ENCODE results near the gene RNF167. TPM values are rescaled to one million over a fixed set of nuclear protein-coding genes. Genes with fewer than 3 reads are reported as not detected.
A peak's percentile ranks its signal among the peaks of the same experiment; 100 is the strongest.

The RNF167 gene
- total RNA-seq, 3 donors from 2014 or later = 121 to 140 (median 129) TPM

- Mint-ChIP-seq H3K36me3 (ENCODE audit: insufficient read depth) (peaks cover 25% of the 10 kb centered on the region), H3K27me3 (ENCODE audit: low read depth) (no peaks in the 10 kb centered on the region), H3K9me3 (no peaks in the 10 kb centered on the region), H3K4me3 (no peak within 1 kb of the TSS), H3K4me1 (ENCODE audit: low read depth) (peaks cover 38% of the 10 kb centered on the region)
- peak; percentile 89 for DNase-seq
- ATAC-seq = peak; percentile 59 to 61
These were observed 27.7 kb downstream of the RNF167 start, which contains the start of gene SPAG7 for GRCh38 chr17:4967539-4968485. SPAG7 (minus strand) TSS chr17:4967817; CDS start chr17:4967804, 13 bp downstream.

- H3K4me3 Mint-ChIP-seq = no peak overlapping the region
- no peaks in the 10 kb centered on the region for H3K27me3 Mint-ChIP-seq (ENCODE audit: low read depth)
These were observed 28.5 kb downstream of the RNF167 start for GRCh38 chr17:4968486-4969046.

GRCh38 chr17:4969047-4969550 lies 29.0 kb downstream of the RNF167 start:
- ATAC-seq = peak; percentile 11 to 27
- peaks cover 38% of the 10 kb centered on the region for H3K4me1 Mint-ChIP-seq (ENCODE audit: low read depth)
- H3K27me3 Mint-ChIP-seq (ENCODE audit: low read depth) = no peaks in the 10 kb centered on the region
- H3K9me3 Mint-ChIP-seq = no peaks in the 10 kb centered on the region
- DNase-seq = peak; percentile 25
- H3K4me3 Mint-ChIP-seq = no peak overlapping the region
- H3K36me3 Mint-ChIP-seq (ENCODE audit: insufficient read depth) = peaks cover 33% of the 10 kb centered on the region

More at GRCh38 chr17:4968486-4969046, 28.5 kb downstream of the RNF167 start:
- H3K4me1 Mint-ChIP-seq (ENCODE audit: low read depth) = peaks cover 38% of the 10 kb centered on the region
- peaks cover 28% of the 10 kb centered on the region for H3K36me3 Mint-ChIP-seq (ENCODE audit: insufficient read depth)
- ATAC-seq = no peak
- no peak for DNase-seq
- no peaks in the 10 kb centered on the region for H3K9me3 Mint-ChIP-seq

- no peak overlapping the region for H3K4me3 Mint-ChIP-seq
- DNase-seq = no peak
These were observed 29.6 kb downstream of the RNF167 start for GRCh38 chr17:4969551-4970173.

GRCh38 chr17:4970273-4970672 lies 30.2 kb downstream of the RNF167 start:
- Mint-ChIP-seq H3K9me3 (no peaks in the 10 kb centered on the region), H3K27me3 (ENCODE audit: low read depth) (no peaks in the 10 kb centered on the region), H3K4me1 (ENCODE audit: low read depth) (peaks cover 36% of the 10 kb centered on the region), H3K36me3 (ENCODE audit: insufficient read depth) (peaks cover 42% of the 10 kb centered on the region), H3K4me3 (no peak overlapping the region)
- DNase-seq (no peak), ATAC-seq (no peak)

More at GRCh38 chr17:4969551-4970173, 29.6 kb downstream of the RNF167 start:
- ATAC-seq = no peak
- Mint-ChIP-seq H3K36me3 (ENCODE audit: insufficient read depth) (peaks cover 37% of the 10 kb centered on the region), H3K9me3 (no peaks in the 10 kb centered on the region), H3K27me3 (ENCODE audit: low read depth) (no peaks in the 10 kb centered on the region), H3K4me1 (ENCODE audit: low read depth) (peaks cover 38% of the 10 kb centered on the region)

- ATAC-seq (no peak), DNase-seq (no peak)
- Mint-ChIP-seq H3K4me3 (no peak overlapping the region), H3K36me3 (ENCODE audit: insufficient read depth) (peaks cover 39% of the 10 kb centered on the region), H3K27me3 (ENCODE audit: low read depth) (no peaks in the 10 kb centered on the region), H3K4me1 (ENCODE audit: low read depth) (peaks cover 28% of the 10 kb centered on the region), H3K9me3 (no peaks in the 10 kb centered on the region)
These were observed 31.8 kb downstream of the RNF167 start for GRCh38 chr17:4971826-4972225.

GRCh38 chr17:4972322-4972721 lies 32.3 kb downstream of the RNF167 start:
- no peaks in the 10 kb centered on the region for H3K27me3 Mint-ChIP-seq (ENCODE audit: low read depth)
- no peak for ATAC-seq
- H3K36me3 Mint-ChIP-seq (ENCODE audit: insufficient read depth) = peaks cover 39% of the 10 kb centered on the region
- peaks cover 28% of the 10 kb centered on the region for H3K4me1 Mint-ChIP-seq (ENCODE audit: low read depth)
- no peak overlapping the region for H3K4me3 Mint-ChIP-seq
- DNase-seq = no peak
- no peaks in the 10 kb centered on the region for H3K9me3 Mint-ChIP-seq

GRCh38 chr17:4972752-4973151 lies 32.7 kb downstream of the RNF167 start:
- ATAC-seq = no peak
- H3K9me3 Mint-ChIP-seq = no peaks in the 10 kb centered on the region
- no peaks in the 10 kb centered on the region for H3K27me3 Mint-ChIP-seq (ENCODE audit: low read depth)
- peaks cover 28% of the 10 kb centered on the region for H3K4me1 Mint-ChIP-seq (ENCODE audit: low read depth)
- H3K36me3 Mint-ChIP-seq (ENCODE audit: insufficient read depth) = peaks cover 40% of the 10 kb centered on the region
- no peak overlapping the region for H3K4me3 Mint-ChIP-seq
- DNase-seq = no peak

- DNase-seq (no peak), ATAC-seq (no peak)
- Mint-ChIP-seq H3K27me3 (ENCODE audit: low read depth) (no peaks in the 10 kb centered on the region), H3K4me3 (no peak overlapping the region), H3K36me3 (ENCODE audit: insufficient read depth) (peaks cover 44% of the 10 kb centered on the region), H3K4me1 (ENCODE audit: low read depth) (peaks cover 28% of the 10 kb centered on the region), H3K9me3 (no peaks in the 10 kb centered on the region)
These were observed 33.4 kb downstream of the RNF167 start for GRCh38 chr17:4973256-4974114.

- peaks cover 43% of the 10 kb centered on the region for H3K36me3 Mint-ChIP-seq (ENCODE audit: insufficient read depth)
These were observed 34.1 kb downstream of the RNF167 start for GRCh38 chr17:4974115-4974670.

GRCh38 chr17:4978726-4979125 lies 38.7 kb downstream of the RNF167 start:
- Mint-ChIP-seq H3K36me3 (ENCODE audit: insufficient read depth) (peaks cover 42% of the 10 kb centered on the region), H3K4me1 (ENCODE audit: low read depth) (peaks cover 16% of the 10 kb centered on the region), H3K9me3 (no peaks in the 10 kb centered on the region), H3K27me3 (ENCODE audit: low read depth) (no peaks in the 10 kb centered on the region), H3K4me3 (no peak overlapping the region)
- ATAC-seq (no peak), DNase-seq (no peak)

More at GRCh38 chr17:4974115-4974670, 34.1 kb downstream of the RNF167 start:
- Mint-ChIP-seq H3K27me3 (ENCODE audit: low read depth) (no peaks in the 10 kb centered on the region), H3K4me1 (ENCODE audit: low read depth) (peaks cover 21% of the 10 kb centered on the region), H3K9me3 (no peaks in the 10 kb centered on the region), H3K4me3 (no peak overlapping the region)
- DNase-seq (no peak), ATAC-seq (no peak)

GRCh38 chr17:4980644-4981216 lies 40.7 kb downstream of the RNF167 start:
- Mint-ChIP-seq H3K9me3 (no peaks in the 10 kb centered on the region), H3K4me1 (ENCODE audit: low read depth) (peaks cover 18% of the 10 kb centered on the region), H3K4me3 (no peak overlapping the region), H3K27me3 (ENCODE audit: low read depth) (no peaks in the 10 kb centered on the region), H3K36me3 (ENCODE audit: insufficient read depth) (peaks cover 24% of the 10 kb centered on the region)
- no peak for DNase-seq
- peak; percentile 77 to 88 for ATAC-seq

- Mint-ChIP-seq H3K4me3 (no peak overlapping the region), H3K4me1 (ENCODE audit: low read depth) (peaks cover 27% of the 10 kb centered on the region), H3K9me3 (no peaks in the 10 kb centered on the region), H3K27me3 (ENCODE audit: low read depth) (no peaks in the 10 kb centered on the region), H3K36me3 (ENCODE audit: insufficient read depth) (peaks cover 24% of the 10 kb centered on the region)
- DNase-seq (no peak), ATAC-seq (no peak)
These were observed 42.2 kb downstream of the RNF167 start for GRCh38 chr17:4982305-4982704.
